OCI-LY7 (cell line): Measurements from ENCODE around the gene KCNE4. TPM values are rescaled to one million over a fixed set of nuclear protein-coding genes. Genes with fewer than 3 reads are reported as not detected.

Experiments
- BruUV-seq: library from RNA; stranded (reverse); fragments of 400-500 nt; replicated peaks from 2 replicates; lab custom pipeline; 2021; lab: Mats Ljungman, UMichigan
- CTCF ChIA-PET: fragments of 300-600 bp; sonication (Branson Sonifier 250); formaldehyde crosslinking; loops from one replicate; lab custom pipeline; 2022; ENCODE audit warnings: antibody characterized with exemption; ENCODE audit not compliant: unreplicated experiment; lab: Charles Lee
- POLR2A ChIA-PET: fragments of 300-600 bp; sonication (Branson Sonifier 250); formaldehyde crosslinking; loops from one replicate; lab custom pipeline; 2022; ENCODE audit warnings: antibody characterized with exemption; lab: Charles Lee
- DNase-seq: peaks from one replicate; pipeline ENCODE4 v3.0.0-alpha.2; 2015; ENCODE audit warnings: low spot score
- H2AFZ ChIP-seq: fragments of 200-600 bp; sonication (generic), shearing (Covaris generic); 2 replicates; pipeline ENCODE4 v1.6.1; 2014; ENCODE audit warnings: mild to moderate bottlenecking, antibody characterized with exemption, low read length, moderate library complexity
- H3K27ac ChIP-seq: fragments of 200-600 bp; sonication (generic); 2 replicates; pipeline ENCODE4 v1.5.1; 2014; ENCODE audit warnings: mixed run types, low read depth, mild to moderate bottlenecking, moderate library complexity, low read length, inconsistent platforms; ENCODE audit not compliant: poor library complexity, severe bottlenecking
- H3K36me3 ChIP-seq: fragments of 200-600 bp; sonication (generic); 2 replicates; pipeline ENCODE4 v1.6.1; 2014; ENCODE audit warnings: mild to moderate bottlenecking, antibody characterized with exemption, low read length, moderate library complexity, mixed read lengths; ENCODE audit not compliant: insufficient read depth
- H3K4me1 ChIP-seq: fragments of 200-600 bp; sonication (generic); 2 replicates; pipeline ENCODE4 v1.5.1; 2014; ENCODE audit warnings: mild to moderate bottlenecking, low read length; ENCODE audit not compliant: insufficient read depth, poor library complexity, severe bottlenecking
- H3K4me2 ChIP-seq: fragments of 200-600 bp; sonication (generic); 2 replicates; pipeline ENCODE4 v1.6.1; 2014; ENCODE audit warnings: mild to moderate bottlenecking, low read length
- H3K4me3 ChIP-seq: fragments of 200-600 bp; sonication (generic); 2 replicates; pipeline ENCODE4 v1.5.1; 2014; ENCODE audit warnings: mild to moderate bottlenecking, low read depth, low read length; ENCODE audit not compliant: poor library complexity, severe bottlenecking
- H3K79me2 ChIP-seq: fragments of 200-600 bp; sonication (generic); 2 replicates; pipeline ENCODE4 v1.6.1; 2016; ENCODE audit warnings: low read depth, mild to moderate bottlenecking, low read length, moderate library complexity, mixed read lengths; ENCODE audit not compliant: insufficient read depth
- H3K9me2 ChIP-seq: fragments of 200-600 bp; sonication (generic); 2 replicates; pipeline ENCODE4 v1.6.1; 2016; ENCODE audit warnings: mild to moderate bottlenecking, low read length, mixed read lengths; ENCODE audit not compliant: insufficient read depth
- H3K9me3 ChIP-seq: fragments of 200-600 bp; sonication (generic); 2 replicates; pipeline ENCODE4 v1.6.1; 2014; ENCODE audit warnings: mild to moderate bottlenecking, mixed run types, low read length, mixed read lengths
- H4K20me1 ChIP-seq: fragments of 200-600 bp; sonication (generic); 2 replicates; pipeline ENCODE4 v1.6.1; 2014; ENCODE audit warnings: mild to moderate bottlenecking, antibody characterized with exemption, low read length, moderate library complexity, mixed read lengths; ENCODE audit not compliant: insufficient read depth
- CTCF ChIP-seq: fragments of 200-600 bp; sonication (generic); conservative IDR thresholded peaks from 2 replicates; pipeline ENCODE4 v1.5.1; 2014; ENCODE audit warnings: mild to moderate bottlenecking, antibody characterized with exemption, low read length, moderate library complexity, mixed read lengths
- EZH2phosphoT487 ChIP-seq: fragments of 200-600 bp; sonication (generic); IDR thresholded peaks from 2 replicates; pipeline ENCODE4 v1.6.1; 2018; ENCODE audit warnings: low read depth, borderline replicate concordance, mild to moderate bottlenecking, mixed run types, antibody characterized with exemption, low read length, moderate library complexity, mixed read lengths
- intact Hi-C: fragments of 100-400 bp; cut with micrococcal nuclease; formaldehyde crosslinking; loops from one replicate; pipeline ENCODE4 v1.10.0; 2022; ENCODE audit not compliant: unreplicated experiment
- total RNA-seq, 2 experiments: library from RNA; depleted of rRNA in 1 of 2; stranded (reverse); fragments of >200 nt in 1 of 2; shearing (Covaris generic) in 1 of 2; gene quantifications; 2 replicates each; pipeline ENCODE4 v1.2.3, GENCODE V29; 2014 to 2022

KCNE4 gene
- total RNA-seq, 2 experiments from 2014 or later, result not detected

GRCh38 chr2:223102040-223102400, 50.0 kb downstream of the KCNE4 start:
- no peak overlapping the region for H3K4me3 ChIP-seq
- DNase-seq, result no peak
- H3K4me1 ChIP-seq, result no peaks in the 10 kb centered on the region
- ChIA-PET POLR2A (interaction anchor here (0.5 kb wide), 1 partner anchor 15 kb away, joined by 3 read pairs; no protein-coding TSS in a partner anchor), CTCF (no interaction called here)
- intact Hi-C loops, result no loop called here
- BruUV-seq, result no TSS peak
- H2AFZ ChIP-seq, result no peak overlapping the region
- H3K9me3 ChIP-seq, result no peaks in the 10 kb centered on the region
- no peaks in the 10 kb centered on the region for H3K36me3 ChIP-seq
- H3K4me2 ChIP-seq, result no peak overlapping the region
- 0 out of 2 replicates have a peak, but pooled peaks have one; percentile 7 for TF ChIP-seq CTCF
- no peak for TF ChIP-seq EZH2phosphoT487
- no peaks in the 10 kb centered on the region for H3K9me2 ChIP-seq
- H4K20me1 ChIP-seq, result no peaks in the 10 kb centered on the region
- no peak overlapping the region for H3K27ac ChIP-seq
- H3K79me2 ChIP-seq, result no peaks in the 10 kb centered on the region

GRCh38 chr2:223102450-223102849, 50.5 kb downstream of the KCNE4 start:
- TF ChIP-seq CTCF (no peak), EZH2phosphoT487 (no peak)
- Histone ChIP-seq H3K9me2 (no peaks in the 10 kb centered on the region), H4K20me1 (no peaks in the 10 kb centered on the region), H3K4me1 (no peaks in the 10 kb centered on the region), H3K27ac (no peak overlapping the region), H3K4me3 (no peak overlapping the region), H3K4me2 (no peak overlapping the region), H3K36me3 (no peaks in the 10 kb centered on the region), H3K79me2 (no peaks in the 10 kb centered on the region), H2AFZ (no peak overlapping the region), H3K9me3 (no peaks in the 10 kb centered on the region)
- ChIA-PET CTCF (no interaction called here), POLR2A (interaction anchor here (0.5 kb wide), 1 partner anchor 15 kb away, joined by 3 read pairs; no protein-coding TSS in a partner anchor)
- no peak for DNase-seq
- intact Hi-C loops, result no loop called here
- BruUV-seq, result no TSS peak

DNA sequence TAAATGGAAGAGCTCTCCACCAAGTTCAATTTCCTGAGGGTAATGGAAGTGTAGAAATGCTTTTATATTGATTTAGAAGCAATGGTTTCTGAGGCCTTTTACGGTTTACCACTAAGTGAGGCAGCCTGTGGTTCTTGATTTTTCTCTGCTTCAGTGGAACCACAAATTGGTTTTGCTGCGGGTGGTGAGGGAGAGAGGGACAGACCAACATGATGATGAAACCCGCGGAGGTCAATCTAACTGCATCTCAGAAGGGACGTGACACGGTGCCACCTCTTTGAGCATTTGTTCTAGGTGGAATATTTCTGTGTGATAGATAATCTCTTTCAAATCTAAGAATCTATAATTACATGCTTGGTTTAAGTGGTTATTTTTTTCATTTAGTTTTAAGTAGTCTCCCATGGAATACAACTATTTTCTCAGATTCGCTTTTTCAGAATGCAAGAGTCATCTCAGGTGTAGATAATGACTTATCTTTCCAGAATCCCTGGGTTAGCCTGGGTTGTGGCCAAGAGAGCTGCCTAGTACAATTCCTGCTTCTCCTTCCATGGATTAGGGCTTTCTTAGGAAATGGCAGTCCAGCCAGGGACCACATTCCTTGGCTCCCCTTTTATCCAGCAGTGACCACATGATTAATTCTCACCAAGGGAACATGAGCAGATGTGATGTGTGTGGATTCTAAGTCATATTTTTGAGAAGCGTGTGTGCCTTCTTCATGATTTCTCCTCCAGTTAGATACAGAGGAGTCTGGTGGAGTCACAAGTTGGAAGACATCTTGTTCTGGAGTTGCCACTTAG, 52.5 kb downstream of the KCNE4 start:
- intact Hi-C loops, result no loop called here
- no peak overlapping the region for H2AFZ ChIP-seq

More for the DNA sequence above, 52.5 kb downstream of the KCNE4 start:
- no peak for DNase-seq
- ChIA-PET POLR2A (interaction anchor here (0.7 kb wide), 1 partner anchor 709 kb away, joined by 5 read pairs; no protein-coding TSS in a partner anchor), CTCF (no interaction called here)
- H3K4me1 ChIP-seq, result no peaks in the 10 kb centered on the region
- H3K4me3 ChIP-seq, result no peak overlapping the region
- no peaks in the 10 kb centered on the region for H3K79me2 ChIP-seq
- H3K9me2 ChIP-seq, result no peaks in the 10 kb centered on the region
- H3K36me3 ChIP-seq, result no peaks in the 10 kb centered on the region
- H4K20me1 ChIP-seq, result no peaks in the 10 kb centered on the region
- no peaks in the 10 kb centered on the region for H3K9me3 ChIP-seq
- TF ChIP-seq CTCF, result no peak
- TF ChIP-seq EZH2phosphoT487, result no peak
- H3K27ac ChIP-seq, result no peak overlapping the region
- no TSS peak for BruUV-seq
- H3K4me2 ChIP-seq, result no peak overlapping the region
